T-cell (primary cell): ENCODE data around the gene KDM6A. TPM values are rescaled to one million over a fixed set of nuclear protein-coding genes. Genes with fewer than 3 reads are reported as not detected.

Experiments used
- ATAC-seq, 4 experiments: fragments of 200-7000 bp in 3 of 4; fragments of 150-1000 bp in 1 of 4; cut with Tn5 transposase; replicated peaks in 1 of 4; 1 replicate in 3 of 4; 2 replicates in 1 of 4; pipeline ENCODE4 v1.10.0; 2021; ENCODE audit warnings: moderate library complexity in 3 of 4, mild to moderate bottlenecking in 2 of 4, moderate number of reproducible peaks in 1 of 4
- CTCF ChIA-PET, 2 donors: fragments of 300-600 bp; sonication (Branson Sonifier 250); formaldehyde crosslinking; loops; one replicate each; lab custom pipeline; 2022; ENCODE audit warnings: antibody characterized with exemption in 2 of 2; lab: Charles Lee
- POLR2A ChIA-PET, 2 donors: fragments of 300-600 bp; sonication (Branson Sonifier 250); formaldehyde crosslinking; loops; one replicate each; lab custom pipeline; 2022; ENCODE audit warnings: antibody characterized with exemption in 2 of 2; lab: Charles Lee
- DNase-seq, 35 experiments: peaks; one replicate each; pipeline versions ENCODE4 v3.0.0 to v3.0.0-alpha.2; 2013 to 2023
- H3K27ac ChIP-seq: one replicate; pipeline ENCODE4 v1.5.1; 2013; ENCODE audit warnings: low read length
- H3K27me3 ChIP-seq, 2 experiments: replicated peaks in 1 of 2; 1 replicate in 1 of 2; 2 replicates in 1 of 2; pipeline versions ENCODE4 v1.6.1 to v1.7.0; 2013; ENCODE audit warnings: low read length in 1 of 2, mixed read lengths in 1 of 2; ENCODE audit not compliant: control insufficient read depth in 2 of 2, insufficient read depth in 2 of 2; ENCODE audit errors: extremely low read depth in 1 of 2
- H3K36me3 ChIP-seq, 2 donors: 1 replicate in 1 of 2; 2 replicates in 1 of 2; pipeline versions ENCODE4 v1.6.1 to v1.7.0; 2013; ENCODE audit warnings: low read length in 1 of 2; ENCODE audit not compliant: control insufficient read depth in 2 of 2, insufficient read depth in 1 of 2; ENCODE audit errors: extremely low read depth in 1 of 2
- H3K4me1 ChIP-seq, 2 experiments: 1 replicate in 1 of 2; 2 replicates in 1 of 2; pipeline versions ENCODE4 v1.6.1 to v1.7.0; 2013; ENCODE audit warnings: low read length in 2 of 2, mixed read lengths in 1 of 2; ENCODE audit not compliant: insufficient read depth in 2 of 2, control insufficient read depth in 1 of 2; ENCODE audit errors: extremely low read depth in 1 of 2
- H3K4me3 ChIP-seq, 2 donors: 1 replicate in 1 of 2; 2 replicates in 1 of 2; pipeline versions ENCODE4 v1.5.1 to v1.7.0; 2013; ENCODE audit warnings: mild to moderate bottlenecking in 2 of 2, low read length in 1 of 2, moderate library complexity in 1 of 2; ENCODE audit not compliant: control insufficient read depth in 1 of 2; ENCODE audit errors: extremely low read depth in 1 of 2
- H3K9me3 ChIP-seq: 2 replicates; pipeline ENCODE4 v1.7.0; 2013
- H3K27ac Mint-ChIP-seq, 2 donors: one replicate each; pipeline ENCODE4 v1.8.0; 2020 to 2021; ENCODE audit warnings: mild to moderate bottlenecking in 2 of 2, mixed read lengths in 2 of 2
- H3K27me3 Mint-ChIP-seq, 2 donors: one replicate each; pipeline ENCODE4 v1.8.0; 2021 to 2022; ENCODE audit warnings: mixed read lengths in 2 of 2
- H3K36me3 Mint-ChIP-seq: one replicate; pipeline ENCODE4 v1.8.0; 2021; ENCODE audit warnings: mixed read lengths
- H3K4me1 Mint-ChIP-seq, 3 donors: one replicate each; pipeline ENCODE4 v1.8.0; 2020 to 2022; ENCODE audit warnings: mixed read lengths in 3 of 3, mild to moderate bottlenecking in 1 of 3
- H3K4me3 Mint-ChIP-seq, 3 donors: one replicate each; pipeline ENCODE4 v1.8.0; 2020 to 2022; ENCODE audit warnings: mild to moderate bottlenecking in 3 of 3, mixed read lengths in 3 of 3, moderate library complexity in 3 of 3
- H3K9me3 Mint-ChIP-seq, 3 donors: one replicate each; pipeline ENCODE4 v1.8.0; 2020 to 2022; ENCODE audit warnings: mixed read lengths in 3 of 3
- WGBS: methylation state at CpG from one replicate; pipeline ENCODE4 v1.1.5; 2013; ENCODE audit warnings: missing lambda C conversion rate; ENCODE audit not compliant: insufficient coverage; 5-methylcytosine and 5-hydroxymethylcytosine counted together
- total RNA-seq, 35 experiments: library from RNA in 6 of 35; stranded (reverse) in 6 of 35; fragments of 120-200 nt in 1 of 35; gene quantifications; one replicate each; pipeline versions ENCODE4 v1.2.1 to v1.2.4 and lab custom pipeline; 2013 to 2026

The KDM6A gene
- total RNA-seq, 5 donors from 2014 or later (not counting 1 experiment from before 2014, with no cell fraction given): 37.1 to 97.3 (median 55.7) TPM

- H3K27ac Mint-ChIP-seq: no peak overlapping the region
- ATAC-seq (no peak), DNase-seq (no peak)
- Histone ChIP-seq H3K4me3 (no peak overlapping the region), H3K27ac (no peak overlapping the region), H3K27me3 (no peaks in the 10 kb centered on the region), H3K4me1 (no peaks in the 10 kb centered on the region), H3K9me3 (peaks cover 5% of the 10 kb centered on the region), H3K36me3 (peaks cover 0 to 2% of the 10 kb centered on the region in 2 donors)
- WGBS: no CpG with 5 or more reads among the region's 5 CpGs
- CTCF ChIA-PET: no interaction called here
- H3K4me3 Mint-ChIP-seq: no peak overlapping the region
- H3K4me1 Mint-ChIP-seq: peaks cover 30 to 45% (median 42%) of the 10 kb centered on the region in 3 donors
- H3K36me3 Mint-ChIP-seq: peaks cover 37% of the 10 kb centered on the region
- POLR2A ChIA-PET: interaction anchor here in 1 of 2 donors (0.6 kb wide), 1 partner anchor 592 kb away, joined by 4 read pairs; no protein-coding TSS in a partner anchor
- H3K9me3 Mint-ChIP-seq: peaks cover 11 to 22% (median 21%) of the 10 kb centered on the region in 3 donors
- H3K27me3 Mint-ChIP-seq: no peaks in the 10 kb centered on the region
Measured at GRCh38 chrX:44973420-44973932, 100.5 kb downstream of the KDM6A start.

GRCh38 chrX:44974451-44974850 is 101.5 kb downstream of the KDM6A start:
- H3K27ac ChIP-seq: no peak overlapping the region
- H3K4me3 Mint-ChIP-seq: no peak overlapping the region
- no peaks in the 10 kb centered on the region for H3K4me1 ChIP-seq
- H3K27me3 Mint-ChIP-seq: no peaks in the 10 kb centered on the region
- no peak overlapping the region for H3K4me3 ChIP-seq
- no peaks in the 10 kb centered on the region for H3K27me3 ChIP-seq
- WGBS: no CpG with 5 or more reads among the region's 2 CpGs
- peaks cover 43% of the 10 kb centered on the region for H3K36me3 Mint-ChIP-seq
- peaks cover 0 to 2% of the 10 kb centered on the region in 2 donors for H3K36me3 ChIP-seq
- peaks cover 5% of the 10 kb centered on the region for H3K9me3 ChIP-seq
- peaks cover 37 to 53% (median 47%) of the 10 kb centered on the region in 3 donors for H3K4me1 Mint-ChIP-seq
- CTCF ChIA-PET: no interaction called here
- no peak overlapping the region for H3K27ac Mint-ChIP-seq
- ATAC-seq: no peak
- POLR2A ChIA-PET: no interaction called here
- H3K9me3 Mint-ChIP-seq: peaks cover 11 to 22% (median 21%) of the 10 kb centered on the region in 3 donors
- no peak for DNase-seq

- ChIA-PET CTCF (no interaction called here), POLR2A (interaction anchor here in 1 of 2 donors (0.6 kb wide), 1 partner anchor 125 kb away, joined by 3 read pairs; no protein-coding TSS in a partner anchor)
- no peak overlapping the region for H3K4me3 Mint-ChIP-seq
- H3K27me3 Mint-ChIP-seq: no peaks in the 10 kb centered on the region
- peaks cover 0 to 2% of the 10 kb centered on the region in 2 donors for H3K36me3 ChIP-seq
- no peak overlapping the region for H3K27ac Mint-ChIP-seq
- H3K4me3 ChIP-seq: no peak overlapping the region
- no peaks in the 10 kb centered on the region for H3K4me1 ChIP-seq
- peaks cover 5% of the 10 kb centered on the region for H3K9me3 ChIP-seq
- H3K36me3 Mint-ChIP-seq: peaks cover 40% of the 10 kb centered on the region
- H3K27me3 ChIP-seq: no peaks in the 10 kb centered on the region
- peaks cover 11 to 21% (median 20%) of the 10 kb centered on the region in 3 donors for H3K9me3 Mint-ChIP-seq
- H3K27ac ChIP-seq: no peak overlapping the region
- ATAC-seq (no peak), DNase-seq (no peak)
- H3K4me1 Mint-ChIP-seq: peaks cover 37 to 51% (median 49%) of the 10 kb centered on the region in 3 donors
Measured at GRCh38 chrX:44975666-44976263, 102.8 kb downstream of the KDM6A start.

- H3K4me3 ChIP-seq: no peak overlapping the region
- Mint-ChIP-seq H3K4me3 (no peak overlapping the region), H3K9me3 (peaks cover 7 to 13% (median 10%) of the 10 kb centered on the region in 3 donors), H3K27ac (no peak overlapping the region), H3K4me1 (peaks cover 36 to 50% (median 40%) of the 10 kb centered on the region in 3 donors), H3K27me3 (no peaks in the 10 kb centered on the region), H3K36me3 (peaks cover 23% of the 10 kb centered on the region)
- POLR2A ChIA-PET: interaction anchor here in 1 of 2 donors (0.6 kb wide), 1 partner anchor 21 kb away, joined by 3 read pairs; no protein-coding TSS in a partner anchor
- ATAC-seq: no peak
- whole genome bisulfite sequencing: no CpG with 5 or more reads among the region's 3 CpGs
- CTCF ChIA-PET: no interaction called here
- peaks cover 0 to 2% of the 10 kb centered on the region in 2 donors for H3K36me3 ChIP-seq
- no peak for DNase-seq
- no peaks in the 10 kb centered on the region for H3K4me1 ChIP-seq
- H3K27me3 ChIP-seq: no peaks in the 10 kb centered on the region
- H3K27ac ChIP-seq: no peak overlapping the region
- no peaks in the 10 kb centered on the region for H3K9me3 ChIP-seq
Measured at GRCh38 chrX:44978976-44979375, 106.0 kb downstream of the KDM6A start.

GRCh38 chrX:44980403-44980802 is 107.4 kb downstream of the KDM6A start:
- H3K4me3 ChIP-seq: no peak overlapping the region
- peaks cover 10% of the 10 kb centered on the region for H3K36me3 Mint-ChIP-seq
- H3K4me1 ChIP-seq: no peaks in the 10 kb centered on the region
- ATAC-seq (no peak), DNase-seq (no peak)
- no peak overlapping the region for H3K27ac Mint-ChIP-seq
- ChIA-PET CTCF (no interaction called here), POLR2A (no interaction called here)
- no peak overlapping the region for H3K27ac ChIP-seq
- H3K9me3 Mint-ChIP-seq: peaks cover 0 to 2% (median 0%) of the 10 kb centered on the region in 3 donors
- H3K4me3 Mint-ChIP-seq: no peak overlapping the region
- no CpG with 5 or more reads among the region's 6 CpGs for WGBS
- H3K9me3 ChIP-seq: no peaks in the 10 kb centered on the region
- no peaks in the 10 kb centered on the region for H3K27me3 Mint-ChIP-seq
- H3K4me1 Mint-ChIP-seq: peaks cover 27 to 43% (median 29%) of the 10 kb centered on the region in 3 donors
- H3K27me3 ChIP-seq: no peaks in the 10 kb centered on the region
- peaks cover 0 to 2% of the 10 kb centered on the region in 2 donors for H3K36me3 ChIP-seq

GRCh38 chrX:44980883-44981282 is 107.9 kb downstream of the KDM6A start:
- ChIA-PET CTCF (no interaction called here), POLR2A (no interaction called here)
- Histone ChIP-seq H3K36me3 (peaks cover 0 to 2% of the 10 kb centered on the region in 2 donors), H3K9me3 (no peaks in the 10 kb centered on the region), H3K4me3 (no peak overlapping the region), H3K27me3 (no peaks in the 10 kb centered on the region), H3K4me1 (no peaks in the 10 kb centered on the region), H3K27ac (no peak overlapping the region)
- H3K27ac Mint-ChIP-seq: no peak overlapping the region
- H3K9me3 Mint-ChIP-seq: peaks cover 0 to 2% (median 0%) of the 10 kb centered on the region in 3 donors
- H3K4me3 Mint-ChIP-seq: no peak overlapping the region
- no peak for DNase-seq
- ATAC-seq: no peak
- no peaks in the 10 kb centered on the region for H3K27me3 Mint-ChIP-seq
- peaks cover 9% of the 10 kb centered on the region for H3K36me3 Mint-ChIP-seq
- H3K4me1 Mint-ChIP-seq: peaks cover 28 to 44% (median 30%) of the 10 kb centered on the region in 3 donors
- no CpG with 5 or more reads among the region's 2 CpGs for WGBS
